ENCODE measurements around the gene PLXDC2. TPM values are rescaled to one million over a fixed set of nuclear protein-coding genes. Genes with fewer than 3 reads are reported as not detected.

Gene PLXDC2
- total and polyA plus RNA-seq, 10 of the 15 experiments (the other 5 are each of a cell fraction or from before 2014, with no cell fraction given): 0.05 to 1.8 (median 0.14) TPM; not detected in 2

DNA sequence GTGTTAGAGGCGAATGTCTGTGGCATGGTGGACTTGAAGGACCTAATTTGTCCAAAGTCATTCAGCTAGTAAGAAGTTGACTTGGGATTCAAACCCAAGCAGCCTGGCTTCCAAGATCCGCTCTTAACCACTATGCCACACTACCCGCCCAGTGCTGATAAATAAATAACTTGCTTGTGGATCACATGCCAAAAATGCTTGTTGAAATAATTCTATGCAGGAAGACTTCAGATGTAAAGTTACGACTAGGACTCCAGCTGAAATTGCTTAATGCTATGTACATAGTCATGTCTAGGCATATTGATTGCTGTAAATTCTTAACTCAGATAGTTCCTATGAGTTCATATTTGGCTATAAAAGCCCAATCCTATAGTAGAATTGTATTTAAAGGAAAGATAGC, 76.0 kb downstream of the PLXDC2 start (continued):
- TF ChIP-seq, protein P1, sequence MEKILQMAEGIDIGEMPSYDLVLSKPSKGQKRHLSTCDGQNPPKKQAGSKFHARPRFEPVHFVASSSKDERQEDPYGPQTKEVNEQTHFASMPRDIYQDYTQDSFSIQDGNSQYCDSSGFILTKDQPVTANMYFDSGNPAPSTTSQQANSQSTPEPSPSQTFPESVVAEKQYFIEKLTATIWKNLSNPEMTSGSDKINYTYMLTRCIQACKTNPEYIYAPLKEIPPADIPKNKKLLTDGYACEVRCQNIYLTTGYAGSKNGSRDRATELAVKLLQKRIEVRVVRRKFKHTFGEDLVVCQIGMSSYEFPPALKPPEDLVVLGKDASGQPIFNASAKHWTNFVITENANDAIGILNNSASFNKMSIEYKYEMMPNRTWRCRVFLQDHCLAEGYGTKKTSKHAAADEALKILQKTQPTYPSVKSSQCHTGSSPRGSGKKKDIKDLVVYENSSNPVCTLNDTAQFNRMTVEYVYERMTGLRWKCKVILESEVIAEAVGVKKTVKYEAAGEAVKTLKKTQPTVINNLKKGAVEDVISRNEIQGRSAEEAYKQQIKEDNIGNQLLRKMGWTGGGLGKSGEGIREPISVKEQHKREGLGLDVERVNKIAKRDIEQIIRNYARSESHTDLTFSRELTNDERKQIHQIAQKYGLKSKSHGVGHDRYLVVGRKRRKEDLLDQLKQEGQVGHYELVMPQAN (conservative IDR thresholded peaks at IDR 0.05): no peak
- TF ChIP-seq FOS (IDR thresholded peaks at IDR 0.05; ENCODE audit: borderline replicate concordance, extremely low read depth, insufficient read length) (no peak), POLR2AphosphoS2 (IDR thresholded peaks at IDR 0.05; ENCODE audit: low read depth, low read length) (no peak), NFIC (IDR thresholded peaks at IDR 0.05; ENCODE audit: low read depth, low read length) (no peak)

DNA sequence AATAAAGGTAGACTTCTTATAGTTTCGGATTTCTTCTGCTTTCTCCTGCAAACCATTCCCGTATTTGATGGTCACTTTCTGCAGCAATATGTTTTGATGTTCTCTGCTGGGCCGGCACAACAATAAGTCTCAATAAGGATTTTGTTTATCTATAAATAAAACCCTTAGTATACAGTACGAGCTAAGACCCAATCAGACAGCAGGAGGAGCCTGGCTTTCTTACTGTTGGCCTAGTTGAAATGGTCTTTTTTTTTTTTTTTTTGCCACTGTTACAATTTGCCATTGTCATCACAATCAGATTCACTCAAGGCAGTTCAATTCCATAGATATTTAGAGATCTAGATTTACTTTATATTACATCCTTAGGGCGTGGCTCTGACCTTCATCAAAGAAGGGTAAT, 76.4 kb downstream of the PLXDC2 start:
- POLR2A ChIA-PET: interaction anchor here (0.6 kb wide), 1 partner anchor 16 kb away, joined by 5 read pairs; no protein-coding TSS in a partner anchor
- Histone ChIP-seq H3K4me1 (ENCODE audit: control insufficient read depth, insufficient read depth, low read length) (no peaks in the 10 kb centered on the region), H4K20me1 (ENCODE audit: control insufficient read depth, insufficient read depth) (no peaks in the 10 kb centered on the region), H3K4me2 (ENCODE audit: control insufficient read depth, insufficient read depth) (no peak overlapping the region), H3K79me2 (ENCODE audit: control insufficient read depth, insufficient read depth, low read length) (no peaks in the 10 kb centered on the region), H3K4me3 (no peak overlapping the region), H3K9ac (ENCODE audit: control insufficient read depth, insufficient read depth, low read length) (no peak overlapping the region), H3K36me3 (ENCODE audit: control insufficient read depth in 2 of 2, insufficient read depth in 2 of 2, low read length in 1 of 2) (no peaks in the 10 kb centered on the region), H2AFZ (ENCODE audit: control insufficient read depth, low read depth, low read length) (no peak overlapping the region), H3K27ac (ENCODE audit: control insufficient read depth, insufficient read depth) (no peak overlapping the region), H3K9me3 (replicated peaks; ENCODE audit: control insufficient read depth, insufficient read depth, low read length) (no peaks in the 10 kb centered on the region; the same call in 2 of the 3 replicates), H3K27me3 (replicated peaks in 1 of 2; ENCODE audit: control insufficient read depth in 2 of 2, insufficient read depth in 2 of 2, low read length in 1 of 2) (no peaks in the 10 kb centered on the region)
- ATAC-seq (no peak), FAIRE-seq (no peak), DNase-seq (ENCODE audit: low read depth, low spot score) (no peak)
- in situ Hi-C loops (cut with MboI) (no loop called here), intact Hi-C loops (cut with micrococcal nuclease; ENCODE audit: unreplicated experiment) (no loop called here)
- CTCF ChIA-PET: interaction anchor here (1.4 kb wide), 1 partner anchor 14 kb away, joined by 3 read pairs; no protein-coding TSS in a partner anchor
- 39% methylated on average over 5 of the region's 5 CpGs for WGBS (ENCODE audit: insufficient coverage, insufficient replicate concordance, low lambda C conversion rate, missing lambda C conversion rate)
- BruUV-seq (replicated peaks): no TSS peak
- RAD21 ChIA-PET (ENCODE audit: unreplicated experiment): no interaction called here
- SMC1A ChIA-PET (ENCODE audit: uncharacterized antibody, unreplicated experiment): interaction anchor here (0.8 to 2.2 kb wide), 3 partner anchors 14 to 49 kb away, joined by 3 to 6 read pairs (median 3); no protein-coding TSS in a partner anchor
- TF ChIP-seq, protein P2, sequence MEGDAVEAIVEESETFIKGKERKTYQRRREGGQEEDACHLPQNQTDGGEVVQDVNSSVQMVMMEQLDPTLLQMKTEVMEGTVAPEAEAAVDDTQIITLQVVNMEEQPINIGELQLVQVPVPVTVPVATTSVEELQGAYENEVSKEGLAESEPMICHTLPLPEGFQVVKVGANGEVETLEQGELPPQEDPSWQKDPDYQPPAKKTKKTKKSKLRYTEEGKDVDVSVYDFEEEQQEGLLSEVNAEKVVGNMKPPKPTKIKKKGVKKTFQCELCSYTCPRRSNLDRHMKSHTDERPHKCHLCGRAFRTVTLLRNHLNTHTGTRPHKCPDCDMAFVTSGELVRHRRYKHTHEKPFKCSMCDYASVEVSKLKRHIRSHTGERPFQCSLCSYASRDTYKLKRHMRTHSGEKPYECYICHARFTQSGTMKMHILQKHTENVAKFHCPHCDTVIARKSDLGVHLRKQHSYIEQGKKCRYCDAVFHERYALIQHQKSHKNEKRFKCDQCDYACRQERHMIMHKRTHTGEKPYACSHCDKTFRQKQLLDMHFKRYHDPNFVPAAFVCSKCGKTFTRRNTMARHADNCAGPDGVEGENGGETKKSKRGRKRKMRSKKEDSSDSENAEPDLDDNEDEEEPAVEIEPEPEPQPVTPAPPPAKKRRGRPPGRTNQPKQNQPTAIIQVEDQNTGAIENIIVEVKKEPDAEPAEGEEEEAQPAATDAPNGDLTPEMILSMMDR (IDR thresholded peaks at IDR 0.05 in 2 of 3, conservative IDR thresholded peaks at IDR 0.05 in 1 of 3; ENCODE audit: control insufficient read depth in 2 of 3, extremely low read depth in 1 of 3, insufficient read depth in 1 of 3, low read depth in 3 of 3, low read length in 3 of 3): no peak
- TF ChIP-seq, protein P3, sequence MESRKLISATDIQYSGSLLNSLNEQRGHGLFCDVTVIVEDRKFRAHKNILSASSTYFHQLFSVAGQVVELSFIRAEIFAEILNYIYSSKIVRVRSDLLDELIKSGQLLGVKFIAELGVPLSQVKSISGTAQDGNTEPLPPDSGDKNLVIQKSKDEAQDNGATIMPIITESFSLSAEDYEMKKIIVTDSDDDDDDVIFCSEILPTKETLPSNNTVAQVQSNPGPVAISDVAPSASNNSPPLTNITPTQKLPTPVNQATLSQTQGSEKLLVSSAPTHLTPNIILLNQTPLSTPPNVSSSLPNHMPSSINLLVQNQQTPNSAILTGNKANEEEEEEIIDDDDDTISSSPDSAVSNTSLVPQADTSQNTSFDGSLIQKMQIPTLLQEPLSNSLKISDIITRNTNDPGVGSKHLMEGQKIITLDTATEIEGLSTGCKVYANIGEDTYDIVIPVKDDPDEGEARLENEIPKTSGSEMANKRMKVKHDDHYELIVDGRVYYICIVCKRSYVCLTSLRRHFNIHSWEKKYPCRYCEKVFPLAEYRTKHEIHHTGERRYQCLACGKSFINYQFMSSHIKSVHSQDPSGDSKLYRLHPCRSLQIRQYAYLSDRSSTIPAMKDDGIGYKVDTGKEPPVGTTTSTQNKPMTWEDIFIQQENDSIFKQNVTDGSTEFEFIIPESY (IDR thresholded peaks at IDR 0.05): no peak
- TF ChIP-seq, protein P4, sequence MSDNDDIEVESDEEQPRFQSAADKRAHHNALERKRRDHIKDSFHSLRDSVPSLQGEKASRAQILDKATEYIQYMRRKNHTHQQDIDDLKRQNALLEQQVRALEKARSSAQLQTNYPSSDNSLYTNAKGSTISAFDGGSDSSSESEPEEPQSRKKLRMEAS (IDR thresholded peaks at IDR 0.05; ENCODE audit: low read depth, low read length): no peak
- no peak for TF ChIP-seq NR2F1 (conservative IDR thresholded peaks at IDR 0.05)
- TF ChIP-seq ZNF217 (IDR thresholded peaks at IDR 0.05): no peak
- TF ChIP-seq MEF2A (IDR thresholded peaks at IDR 0.05; ENCODE audit: insufficient read depth, low read depth, low read length): no peak
- TF ChIP-seq YY1 (IDR thresholded peaks at IDR 0.05; ENCODE audit: low read depth, low read length): no peak
- TF ChIP-seq TCF3 (IDR thresholded peaks at IDR 0.05; ENCODE audit: borderline replicate concordance, insufficient read depth, low read depth, low read length): no peak
- TF ChIP-seq ZZZ3 (IDR thresholded peaks at IDR 0.05; ENCODE audit: control insufficient read depth, insufficient read length, low read depth): no peak
- TF ChIP-seq JUNB (IDR thresholded peaks at IDR 0.05): no peak
- no peak for TF ChIP-seq BHLHE40 (IDR thresholded peaks at IDR 0.05; ENCODE audit: borderline replicate concordance in 1 of 2, low read depth in 2 of 2, low read length in 1 of 2)
- TF ChIP-seq SPI1 (IDR thresholded peaks at IDR 0.05; ENCODE audit: borderline replicate concordance, insufficient read depth, low read depth, low read length): no peak
